OCI-M2 (cell line): ENCODE results near the gene EML3.
"Not testable (repeated sequence)": the region's sequence is repeated elsewhere in the genome, so short reads cannot be mapped to it uniquely, and the experiment has no call there.

Source experiments
- DNase-seq: peaks from one replicate; lab custom pipeline; 2025; ENCODE audit not compliant: unreplicated experiment; lab: John Stamatoyannopoulos, UW

The EML3 gene

DNA sequence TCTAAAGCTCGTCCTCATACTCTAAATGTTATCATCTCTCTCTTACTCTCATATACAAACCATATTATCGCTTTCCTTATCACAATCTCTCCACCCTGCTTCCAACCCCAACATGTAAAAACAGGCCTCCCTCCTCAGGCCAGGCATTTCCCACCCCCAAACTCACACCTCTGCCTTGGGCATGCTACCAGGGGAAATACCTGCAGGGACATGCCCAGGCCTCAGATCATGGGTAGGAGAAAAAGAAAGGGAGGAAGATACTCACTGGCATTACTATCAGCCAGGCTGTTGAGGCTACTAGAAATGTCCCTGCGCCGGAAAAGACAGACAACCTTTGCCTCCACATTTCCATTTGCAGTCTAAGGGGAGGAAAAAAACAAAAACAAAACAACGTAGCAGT, 12.7 kb downstream of the EML3 start:
- no peak for DNase-seq

DNA sequence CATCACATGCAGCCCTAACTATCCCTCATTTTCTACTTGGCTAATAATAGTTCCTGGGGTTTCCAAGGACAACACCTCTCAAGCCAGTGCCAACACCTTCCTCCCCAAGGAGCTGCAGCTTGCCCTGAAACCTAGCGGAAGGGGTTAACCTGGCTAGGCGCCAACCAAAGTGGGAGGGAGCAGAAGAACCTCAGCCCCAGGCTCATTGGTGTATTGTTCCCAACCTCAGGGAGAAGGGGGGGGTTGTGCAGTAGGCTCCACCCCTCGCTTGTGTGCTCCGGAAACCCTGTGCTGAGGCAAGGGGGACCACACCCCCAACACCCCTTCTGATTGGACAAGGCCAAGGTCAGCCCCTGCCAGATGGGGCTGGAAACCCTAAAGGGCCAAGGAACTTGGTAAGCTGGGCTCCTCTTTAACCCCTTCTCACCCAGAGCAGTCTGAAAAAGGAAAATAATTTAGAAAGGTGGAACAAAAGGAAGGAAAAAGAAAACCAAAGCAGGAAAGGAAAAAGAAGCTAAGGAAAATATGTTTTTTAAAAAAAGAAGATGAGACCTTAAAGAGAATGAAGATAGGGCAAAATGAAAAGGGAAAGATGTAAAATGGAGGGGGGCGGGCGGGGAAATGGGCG, 13.4 kb downstream of the EML3 start:
- DNase-seq, result no peak

DNA sequence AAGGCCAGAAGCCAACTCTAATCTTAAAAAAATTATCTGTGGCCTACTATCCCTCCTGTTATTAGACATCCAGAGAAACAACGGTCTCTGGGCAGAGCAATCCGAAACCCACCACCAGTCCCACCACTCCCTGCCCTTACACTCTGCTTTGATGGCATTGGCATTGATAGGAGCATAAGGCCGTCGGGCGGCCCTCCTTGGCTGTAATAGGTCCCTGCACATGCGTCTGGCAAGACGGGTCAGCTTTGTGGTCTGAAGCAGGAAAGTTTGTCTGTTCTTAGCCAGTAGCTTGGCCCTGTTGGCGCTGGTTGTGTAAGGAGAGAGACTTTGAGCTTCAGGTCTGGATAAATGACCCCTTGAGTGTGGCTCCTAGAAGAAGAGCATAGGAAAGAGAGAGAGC, 17.5 kb downstream of the EML3 start:
- DNase-seq, result no peak

DNA sequence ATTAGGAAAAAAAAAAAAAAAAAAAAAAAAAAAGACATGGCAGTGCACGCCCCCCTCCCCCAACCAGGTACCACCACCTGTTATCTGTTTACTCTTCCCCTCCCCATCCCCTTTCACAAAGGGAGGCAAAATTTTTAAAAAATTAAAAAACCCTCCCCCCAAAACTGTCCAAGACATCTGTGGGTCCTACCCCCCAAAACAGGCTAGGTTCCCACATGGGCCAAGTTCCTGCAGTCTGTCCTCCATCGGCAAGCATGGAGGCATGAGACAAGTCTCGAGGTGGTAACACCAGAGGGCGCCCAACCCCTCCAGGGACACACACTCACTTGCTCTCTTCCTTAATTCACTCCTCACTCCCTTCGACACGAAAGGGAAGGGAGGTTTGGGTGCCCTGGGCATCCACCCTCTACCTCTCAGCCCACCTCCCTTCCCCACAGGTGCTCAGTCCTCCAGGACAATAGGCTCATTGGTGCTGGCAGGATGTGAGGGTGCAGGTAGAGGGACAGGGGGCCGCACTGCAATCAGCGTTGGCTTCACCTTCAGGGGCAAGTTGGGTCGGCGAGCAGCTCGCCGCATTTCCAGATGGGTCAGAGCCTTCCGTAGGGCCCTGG, 19.0 kb downstream of the EML3 start:
- DNase-seq, result no peak

DNA sequence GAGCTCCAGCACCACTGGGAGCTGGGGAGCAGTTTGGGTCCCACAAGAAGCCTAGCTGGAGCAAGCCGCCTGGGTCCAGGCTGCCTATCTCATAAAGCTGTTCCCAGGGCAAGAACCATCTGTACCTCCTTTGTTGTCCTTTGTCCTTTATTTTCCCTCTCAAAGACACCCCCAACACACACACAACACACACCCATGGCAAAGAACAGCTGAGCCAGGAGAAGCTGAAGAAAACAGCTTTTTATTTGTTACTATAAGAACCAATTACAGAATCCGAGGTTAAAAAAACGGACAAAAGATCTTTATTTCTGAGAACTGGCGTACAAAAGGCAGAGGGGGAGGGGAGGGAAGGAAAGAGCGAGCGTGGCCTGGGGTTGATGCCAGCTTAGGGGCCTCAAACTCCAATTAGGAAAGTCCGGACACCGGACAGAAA, 19.6 kb downstream of the EML3 start:
- no peak for DNase-seq

DNA sequence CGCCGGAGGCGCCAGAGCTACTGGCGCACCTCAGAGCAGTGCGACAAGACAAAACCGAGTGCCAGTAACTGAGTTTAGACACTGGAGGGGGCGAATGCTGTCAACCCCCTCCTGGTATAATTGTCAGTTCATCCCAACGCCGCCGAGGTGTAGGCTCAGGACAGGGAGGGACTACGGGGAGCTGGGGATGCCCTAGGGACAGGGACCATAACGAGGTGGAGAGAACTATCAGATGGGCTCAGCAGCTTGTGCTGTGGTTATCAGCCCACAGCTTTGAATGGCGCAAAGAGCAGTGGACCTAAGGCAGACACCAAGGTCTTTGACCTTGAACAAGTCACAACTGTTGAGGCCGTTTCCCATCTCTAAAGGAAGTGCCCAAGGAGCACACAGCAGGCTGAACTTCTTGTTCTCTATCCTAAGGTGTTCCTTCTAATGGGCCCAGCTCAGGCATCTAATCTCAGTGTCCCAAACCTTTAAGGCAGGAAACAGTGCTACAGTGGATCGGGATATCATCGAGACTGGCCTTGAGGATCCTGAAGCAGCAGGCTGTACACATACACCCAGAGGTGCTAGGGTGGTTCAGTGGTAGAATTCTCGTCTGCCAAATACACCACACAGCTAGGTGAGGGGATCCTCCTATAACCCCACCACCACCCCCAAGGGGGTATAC, 20.3 kb downstream of the EML3 start:
- no peak for DNase-seq

DNA sequence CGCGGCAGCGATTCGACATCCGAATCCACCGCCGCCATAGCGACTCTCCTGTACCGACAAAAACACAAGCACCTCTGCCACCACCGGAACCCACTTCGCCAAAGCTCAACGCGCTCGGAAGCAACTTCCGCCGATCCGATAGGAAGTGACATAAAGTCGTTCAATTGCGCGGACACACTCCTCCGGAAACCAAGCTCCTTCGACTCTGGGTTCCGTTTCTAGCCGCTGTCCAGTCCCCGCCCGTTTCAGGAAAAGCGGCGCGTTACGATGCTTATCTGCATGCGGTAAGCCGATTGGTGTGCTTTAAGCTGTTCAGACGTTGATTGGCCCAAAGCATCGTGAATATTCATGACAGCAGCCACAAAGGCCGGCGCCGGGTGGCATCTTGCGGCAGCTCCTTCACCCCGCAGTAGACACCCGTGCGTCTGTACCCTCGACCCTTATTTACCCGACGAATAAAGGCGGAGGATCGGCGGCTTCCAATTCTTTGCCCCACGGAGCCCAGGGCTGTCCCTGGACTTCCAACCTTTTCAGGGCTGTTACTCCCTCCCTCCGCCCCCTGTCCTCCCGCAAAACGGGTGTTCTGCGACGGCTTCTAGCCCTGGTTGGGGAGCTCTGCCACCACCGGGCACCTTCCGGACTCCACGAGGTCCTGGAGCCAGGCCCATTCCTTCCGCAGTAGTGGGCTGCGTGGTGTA, 21.0 kb downstream of the EML3 start, which contains the start of gene TUT1:
Gene TUT1 (minus strand): TSS at position 76 of the 698 bp plus-strand sequence. CDS start 38 bp downstream, at position 38.
- DNase-seq, result peak; percentile 86

DNA sequence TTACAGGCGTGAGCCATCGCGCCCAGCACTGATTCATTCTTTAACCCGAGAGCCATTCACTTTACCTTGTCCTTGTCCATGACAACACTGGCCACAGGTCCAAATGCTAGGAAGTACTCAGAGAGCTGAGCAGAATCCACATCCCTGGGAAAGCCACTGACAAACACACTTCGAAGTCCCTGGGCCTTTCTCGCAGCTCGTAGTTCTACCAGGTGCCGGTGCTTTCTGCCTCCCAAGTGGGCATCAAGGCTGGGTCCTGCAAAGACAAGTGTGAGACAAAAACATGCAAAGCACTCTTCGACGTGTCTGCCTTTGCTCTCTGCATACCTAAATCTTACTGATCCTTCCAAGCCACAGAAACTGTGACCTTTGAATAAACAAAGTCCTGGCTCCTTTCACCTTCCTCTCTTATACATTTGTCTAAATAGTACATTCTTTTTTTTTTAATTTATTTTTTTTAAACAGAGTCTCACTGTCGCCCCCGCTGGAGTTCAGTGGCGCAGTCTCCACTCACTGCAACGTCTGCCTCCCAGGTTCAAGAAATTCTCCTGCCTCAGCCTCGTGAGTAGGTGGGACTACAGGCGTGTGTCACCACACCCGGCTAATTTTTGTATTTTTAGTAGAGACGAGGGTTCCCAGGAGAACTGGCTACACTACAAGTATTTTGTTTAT, 23.5 kb downstream of the EML3 start:
- no peak for DNase-seq

DNA sequence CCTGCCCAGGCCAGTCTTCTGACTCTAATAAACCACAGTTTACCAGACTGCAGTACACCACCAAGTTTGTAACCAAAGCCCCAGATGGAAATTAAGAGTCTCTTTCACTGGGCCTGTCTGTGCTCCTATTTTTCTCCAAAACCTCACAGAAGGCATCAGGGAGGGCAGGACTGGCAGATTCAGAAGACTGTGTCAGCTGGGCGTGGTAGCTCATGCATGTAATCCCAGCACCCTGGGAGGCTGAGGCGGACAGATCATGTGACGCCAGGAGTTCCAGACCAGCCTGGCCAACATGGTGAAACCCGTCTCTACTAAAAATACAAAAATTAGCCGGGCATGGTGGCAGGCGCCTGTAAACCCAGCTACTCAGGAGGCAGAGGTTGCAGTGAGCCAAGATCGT, 27.2 kb downstream of the EML3 start:
- not testable (repeated sequence) for DNase-seq

DNA sequence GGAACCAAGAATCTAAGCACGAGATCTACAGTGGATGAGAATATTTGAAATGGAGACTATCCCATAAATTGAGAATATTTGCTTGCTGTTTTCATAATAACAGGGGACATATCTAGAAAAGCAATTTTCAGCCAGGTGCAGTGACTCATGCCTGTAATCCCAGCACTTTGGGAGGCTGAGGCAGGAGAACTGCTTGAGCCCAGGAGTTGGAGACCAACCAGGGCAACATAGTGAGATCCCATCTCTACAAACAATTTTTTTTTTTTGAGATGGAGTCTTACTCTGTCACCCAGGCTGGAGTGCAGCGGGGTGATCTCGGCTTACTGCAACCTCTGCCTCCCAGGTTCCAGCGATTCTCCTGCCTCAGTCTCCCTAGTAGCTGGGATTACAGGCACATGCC, 30.8 kb downstream of the EML3 start:
- DNase-seq, result not testable (repeated sequence)

DNA sequence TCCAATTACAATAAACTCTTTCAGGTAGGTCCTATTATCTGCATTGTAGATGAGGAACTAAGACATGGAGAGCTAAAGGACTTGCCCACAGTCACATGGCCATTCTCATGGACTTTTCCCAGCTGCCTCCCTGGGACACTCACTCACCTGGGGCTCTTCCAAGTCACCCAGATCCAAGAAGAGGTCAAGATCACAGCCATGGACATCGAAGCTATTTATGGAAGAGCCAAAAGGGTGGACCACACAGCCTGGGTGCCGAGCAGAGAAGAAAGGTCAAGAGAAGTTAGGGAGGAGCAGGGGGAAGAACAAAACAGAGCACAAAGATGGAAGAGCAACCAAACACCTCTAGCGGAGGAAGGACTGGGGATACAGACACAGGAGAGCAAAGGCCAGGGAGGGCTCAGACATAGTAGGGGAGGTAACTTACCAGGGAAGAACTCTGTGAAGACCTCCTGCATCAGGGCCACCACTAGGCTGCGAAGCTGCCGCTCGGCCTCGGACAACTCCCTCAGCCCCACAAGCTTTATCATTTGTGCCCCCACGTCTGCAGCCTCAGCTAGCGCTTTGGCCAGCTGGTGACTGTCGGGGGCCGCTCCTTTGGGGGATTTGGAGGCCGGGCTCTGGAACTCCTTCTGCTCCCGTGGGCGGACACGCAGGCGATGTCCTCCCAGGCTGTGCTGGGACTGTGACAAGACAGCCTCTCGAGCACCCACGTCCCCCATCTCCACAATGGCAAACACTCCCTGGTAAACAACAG, 31.4 kb downstream of the EML3 start:
- no peak for DNase-seq

DNA sequence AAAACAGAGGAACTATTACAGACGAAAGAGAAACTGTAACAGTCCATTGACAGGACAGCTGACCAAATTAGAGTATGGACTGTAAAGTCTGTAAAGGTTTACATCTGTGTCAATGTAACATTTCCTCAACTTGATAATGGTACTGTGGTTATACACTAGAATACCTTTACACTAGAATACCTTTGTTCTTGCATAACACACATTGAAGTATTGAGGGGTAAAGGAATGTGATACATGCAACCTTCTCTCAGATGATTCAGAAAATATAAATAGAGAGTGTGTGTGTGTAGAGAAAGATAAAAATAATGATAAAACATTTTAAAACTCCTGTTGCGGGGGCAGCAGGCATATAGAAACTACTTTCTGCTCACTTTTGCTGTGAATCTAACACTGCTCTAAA, 33.3 kb downstream of the EML3 start:
- no peak for DNase-seq

DNA sequence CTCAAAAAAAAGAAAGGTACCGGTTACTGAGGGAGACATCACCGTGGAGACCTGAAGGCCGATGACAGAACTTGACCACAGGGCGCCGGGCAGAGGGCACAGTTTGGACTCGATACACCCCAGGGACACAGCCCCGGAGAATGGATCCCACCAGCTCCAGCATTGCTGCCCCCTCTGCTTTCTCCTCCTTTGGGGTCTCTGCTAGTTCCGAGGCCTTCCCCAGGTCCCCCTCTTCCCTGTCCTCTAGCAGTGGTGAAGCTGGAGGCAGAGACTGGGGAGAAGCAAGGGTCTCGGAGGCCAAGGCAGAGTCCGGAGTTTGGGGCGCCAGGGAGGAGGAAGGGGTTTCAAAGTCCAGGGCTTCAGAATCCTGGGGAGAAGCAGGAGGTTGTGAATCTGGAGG, 34.0 kb downstream of the EML3 start:
- DNase-seq, result no peak

DNA sequence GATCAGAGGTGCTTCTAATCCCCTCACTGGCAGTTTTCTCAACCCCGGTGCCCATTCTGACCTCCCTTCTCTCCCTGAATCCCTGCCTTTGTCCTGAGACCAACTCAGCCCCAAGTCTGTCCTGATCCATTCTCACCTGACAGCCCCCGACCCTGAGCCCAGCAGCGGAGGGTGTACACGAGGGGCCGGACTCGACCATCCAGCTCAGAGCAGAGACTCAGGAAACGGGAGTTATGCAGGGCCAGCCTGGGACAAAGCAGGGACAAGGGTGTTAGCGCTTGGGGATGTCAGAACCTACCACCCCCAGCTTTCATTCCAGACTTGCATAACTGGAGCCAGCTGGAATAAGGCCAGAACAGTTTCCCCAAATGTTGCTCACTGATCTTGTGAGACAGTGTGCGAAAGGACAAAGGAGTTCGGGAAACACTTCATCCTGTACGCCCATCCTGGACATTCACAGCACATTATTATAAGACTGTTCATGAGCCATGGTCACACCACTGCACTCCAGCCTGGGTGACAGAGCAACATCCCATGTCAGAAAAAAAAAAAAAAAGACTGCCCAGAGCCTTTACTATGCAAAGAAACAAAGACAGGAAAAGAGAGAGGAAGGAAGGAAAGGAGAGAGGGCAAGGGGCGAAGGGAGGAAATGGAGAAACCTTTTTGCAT, 35.4 kb downstream of the EML3 start:
- no peak for DNase-seq

DNA sequence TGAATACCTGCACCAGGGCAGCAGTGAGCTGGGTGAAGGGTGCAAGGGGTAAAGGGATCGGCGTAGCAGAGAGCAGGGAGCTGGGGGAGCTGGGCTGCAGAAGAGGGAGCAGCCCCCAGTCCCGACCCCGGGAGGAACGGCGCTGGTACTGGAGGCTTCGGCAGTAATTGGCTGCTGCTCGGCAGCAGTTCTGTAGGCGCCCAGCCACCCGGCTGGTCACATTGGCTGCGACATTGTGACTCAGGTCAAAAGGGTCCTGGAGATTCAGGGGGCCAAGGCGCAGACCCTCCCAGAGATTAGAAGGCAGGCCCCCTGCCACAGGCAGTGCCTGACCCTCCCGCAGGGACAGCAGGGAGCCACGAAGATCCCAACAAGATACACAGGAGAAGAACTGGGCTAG, 36.7 kb downstream of the EML3 start:
- DNase-seq, result no peak

DNA sequence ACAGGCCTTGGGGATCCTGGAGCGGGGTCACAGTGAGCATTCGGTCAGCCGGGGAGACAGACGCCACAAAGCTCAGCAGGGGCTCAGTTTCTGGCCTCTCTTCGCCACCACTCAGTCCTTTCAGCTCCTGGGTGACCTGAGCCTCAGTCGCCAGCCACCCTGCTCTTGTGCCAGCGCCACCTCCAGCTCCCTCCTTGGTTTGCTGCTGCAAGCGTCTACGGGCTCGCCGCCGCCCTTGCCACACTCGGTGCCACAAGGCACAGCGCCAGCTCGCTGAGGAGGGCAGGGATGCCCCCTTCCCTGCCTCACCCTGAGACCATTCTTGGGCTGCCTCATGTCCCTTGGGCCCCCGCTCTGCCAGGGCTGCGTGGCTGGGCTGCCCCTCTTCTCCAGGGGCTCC, 37.4 kb downstream of the EML3 start:
- DNase-seq, result no peak

DNA sequence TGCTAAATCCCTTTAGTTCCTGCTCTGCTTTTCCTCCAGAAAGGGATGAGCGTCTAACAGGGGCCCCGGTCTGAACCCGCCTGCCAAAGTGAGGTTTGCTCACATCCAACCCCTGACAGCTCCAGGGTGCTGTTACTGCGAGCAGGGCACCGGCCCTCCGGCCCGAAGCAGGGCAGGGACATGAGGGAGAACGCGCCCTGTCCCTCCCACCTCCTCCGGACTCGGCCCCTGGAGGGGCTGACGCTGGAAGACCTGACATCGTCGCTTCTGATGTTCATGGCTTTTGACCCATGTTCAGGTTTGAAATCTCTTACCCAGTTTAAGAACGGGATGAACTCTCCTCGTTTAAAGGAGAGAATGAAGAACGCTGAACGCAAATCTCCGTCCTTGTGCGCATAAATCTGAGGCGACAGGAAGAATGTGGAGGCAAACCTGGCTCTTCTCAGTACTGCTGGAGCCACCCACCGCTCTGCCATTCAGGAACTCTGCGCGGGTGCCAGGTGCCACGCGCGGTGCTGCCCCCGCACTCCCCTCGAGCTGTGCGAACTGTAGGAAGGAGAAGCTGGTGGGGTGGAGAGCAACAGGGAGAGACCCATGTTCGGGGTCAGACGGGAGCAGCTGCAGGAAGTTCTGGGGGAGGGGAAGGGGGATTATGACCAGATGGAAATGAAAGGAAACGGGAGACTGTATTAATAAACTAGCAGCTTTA, 38.1 kb downstream of the EML3 start:
- no peak for DNase-seq

DNA sequence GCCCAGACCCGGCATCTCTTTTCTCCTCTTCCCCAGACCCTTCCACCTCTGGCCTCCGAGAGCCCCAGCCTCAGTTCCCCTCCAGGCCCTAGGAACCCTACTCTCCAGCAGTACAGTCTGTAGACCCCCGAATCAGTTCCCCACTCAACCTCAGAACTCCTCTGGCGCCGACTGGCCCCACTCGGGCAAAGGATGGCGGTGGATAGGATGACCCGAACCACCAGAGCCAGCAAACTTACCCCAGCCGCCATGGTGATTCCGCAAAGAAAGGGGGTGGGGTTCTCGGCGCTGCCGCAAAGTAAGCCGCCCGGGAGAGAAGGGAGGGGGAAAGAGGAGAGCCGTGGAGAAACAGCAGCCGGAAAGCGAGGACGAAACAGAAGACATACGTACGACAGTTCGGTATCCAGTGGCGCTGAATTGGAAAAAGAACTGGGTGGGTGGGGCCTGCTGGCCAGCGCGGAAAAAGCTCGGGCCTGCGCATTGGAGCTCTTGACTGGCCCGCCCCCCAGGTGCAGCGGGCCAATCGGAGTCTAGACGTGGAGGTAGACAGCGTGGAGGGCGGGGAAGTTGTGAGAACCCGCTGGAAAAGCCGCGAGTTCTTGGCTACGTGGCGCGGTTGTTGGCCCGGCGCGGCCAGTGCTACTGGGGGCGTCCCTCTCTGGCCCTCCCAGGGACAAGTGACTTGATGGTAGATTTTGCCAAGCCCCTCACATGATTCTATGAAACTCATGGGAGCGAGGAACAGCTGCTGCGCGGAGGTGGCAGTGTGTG, 38.8 kb downstream of the EML3 start, which contains the start of gene EEF1G:
Gene EEF1G (minus strand): TSS at position 300 of the 771 bp plus-strand sequence. CDS start 49 bp downstream, at position 251.
- peak; percentile 91 for DNase-seq
